Neuronal stem cell (in vitro differentiated cells): Measurements from ENCODE around the gene ANKRD33B.

ENCODE experiments used
- DNase-seq: peaks from one replicate; pipeline ENCODE4 v3.0.0-alpha.2; 2013; ENCODE audit warnings: low spot score
- H2AFZ ChIP-seq: one replicate; pipeline ENCODE4 v1.6.1; 2013; ENCODE audit warnings: mild to moderate bottlenecking, low read length, inconsistent platforms
- H2AK5ac ChIP-seq: 2 replicates; pipeline ENCODE4 v1.6.1; 2013; ENCODE audit warnings: low read depth, mild to moderate bottlenecking, inconsistent platforms, low read length, moderate library complexity, mixed read lengths
- H2BK120ac ChIP-seq: 2 replicates; pipeline ENCODE4 v1.6.1; 2013; ENCODE audit warnings: low read depth, mild to moderate bottlenecking, inconsistent platforms, low read length, moderate library complexity, mixed read lengths
- H2BK12ac ChIP-seq: one replicate; pipeline ENCODE4 v1.6.1; 2013; ENCODE audit warnings: low read length, inconsistent platforms
- H2BK15ac ChIP-seq: 2 replicates; pipeline ENCODE4 v1.6.1; 2013; ENCODE audit warnings: mild to moderate bottlenecking, low read length, inconsistent platforms, mixed read lengths
- H2BK5ac ChIP-seq: one replicate; pipeline ENCODE4 v1.6.1; 2013; ENCODE audit warnings: inconsistent platforms, mild to moderate bottlenecking, low read length, moderate library complexity
- H3K14ac ChIP-seq: one replicate; pipeline ENCODE4 v1.6.1; 2013; ENCODE audit warnings: low read length, inconsistent platforms
- H3K18ac ChIP-seq: 2 replicates; pipeline ENCODE4 v1.6.1; 2013; ENCODE audit warnings: low read length, inconsistent platforms
- H3K23ac ChIP-seq: 2 replicates; pipeline ENCODE4 v1.6.1; 2013; ENCODE audit warnings: low read depth, mild to moderate bottlenecking, mixed read lengths, low read length, inconsistent platforms; ENCODE audit not compliant: poor library complexity
- H3K27ac ChIP-seq: replicated peaks from 3 replicates; pipeline ENCODE4 v1.5.1; 2013; ENCODE audit warnings: low read length, inconsistent platforms
- H3K27me3 ChIP-seq, 3 experiments: 2 replicates each; pipeline ENCODE4 v1.6.1; 2013; ENCODE audit warnings: low read length in 3 of 3, mild to moderate bottlenecking in 2 of 3, inconsistent platforms in 1 of 3, low read depth in 1 of 3, mixed read lengths in 1 of 3, moderate library complexity in 1 of 3; ENCODE audit not compliant: control insufficient read depth in 3 of 3, insufficient read depth in 3 of 3
- H3K36me3 ChIP-seq, 2 donors: replicated peaks in 1 of 2; 2 replicates each; pipeline ENCODE4 v1.6.1; 2013; ENCODE audit warnings: low read length in 2 of 2; ENCODE audit not compliant: control insufficient read depth in 2 of 2, insufficient read depth in 2 of 2
- H3K4ac ChIP-seq: 2 replicates; pipeline ENCODE4 v1.6.1; 2013; ENCODE audit warnings: inconsistent platforms, mild to moderate bottlenecking, low read length, moderate library complexity
- H3K4me1 ChIP-seq, 2 donors: 1 replicate in 1 of 2; 2 replicates in 1 of 2; pipeline ENCODE4 v1.6.1; 2013; ENCODE audit warnings: low read length in 2 of 2, low read depth in 1 of 2; ENCODE audit not compliant: control insufficient read depth in 2 of 2, insufficient read depth in 1 of 2
- H3K4me2 ChIP-seq: one replicate; pipeline ENCODE4 v1.6.1; 2013; ENCODE audit warnings: mild to moderate bottlenecking, low read length, inconsistent platforms; ENCODE audit not compliant: insufficient read depth, poor library complexity, severe bottlenecking
- H3K4me3 ChIP-seq, 2 donors: 2 replicates each; pipeline ENCODE4 v1.5.1; 2013; ENCODE audit warnings: low read length in 2 of 2, mild to moderate bottlenecking in 2 of 2, inconsistent platforms in 1 of 2, moderate library complexity in 1 of 2
- H3K79me1 ChIP-seq: one replicate; pipeline ENCODE4 v1.6.1; 2013; ENCODE audit warnings: low read depth, mild to moderate bottlenecking, inconsistent platforms, low read length, moderate library complexity
- H3K9ac ChIP-seq: one replicate; pipeline ENCODE4 v1.6.1; 2013; ENCODE audit warnings: mild to moderate bottlenecking, low read depth, low read length, inconsistent platforms; ENCODE audit not compliant: poor library complexity
- H3K9me3 ChIP-seq, 2 donors: replicated peaks in 1 of 2; 2 replicates each; pipeline versions ENCODE3 to v1.6.1; 2013; ENCODE audit warnings: low read length in 2 of 2, mild to moderate bottlenecking in 2 of 2, inconsistent platforms in 1 of 2, low read depth in 1 of 2, mixed read lengths in 1 of 2, moderate library complexity in 1 of 2; ENCODE audit not compliant: control insufficient read depth in 2 of 2, insufficient read depth in 1 of 2
- H4K8ac ChIP-seq: one replicate; pipeline ENCODE4 v1.6.1; 2013; ENCODE audit warnings: low read depth, mild to moderate bottlenecking, inconsistent platforms, low read length, moderate library complexity
- H4K91ac ChIP-seq: one replicate; pipeline ENCODE4 v1.6.1; 2013; ENCODE audit warnings: low read length, low read depth, mild to moderate bottlenecking, inconsistent platforms; ENCODE audit not compliant: poor library complexity
- WGBS, 2 donors: extraction: QIAGEN DNeasy Blood & Tissue Kit; methylation state at CpG; one replicate each; pipeline ENCODE4 v1.1.7; 2013; ENCODE audit warnings: missing lambda C conversion rate in 2 of 2, mixed read lengths in 1 of 2; ENCODE audit not compliant: insufficient read length in 2 of 2, insufficient replicate concordance in 1 of 2; ENCODE audit errors: extremely low coverage in 2 of 2; 5-methylcytosine and 5-hydroxymethylcytosine counted together

The ANKRD33B gene

DNA sequence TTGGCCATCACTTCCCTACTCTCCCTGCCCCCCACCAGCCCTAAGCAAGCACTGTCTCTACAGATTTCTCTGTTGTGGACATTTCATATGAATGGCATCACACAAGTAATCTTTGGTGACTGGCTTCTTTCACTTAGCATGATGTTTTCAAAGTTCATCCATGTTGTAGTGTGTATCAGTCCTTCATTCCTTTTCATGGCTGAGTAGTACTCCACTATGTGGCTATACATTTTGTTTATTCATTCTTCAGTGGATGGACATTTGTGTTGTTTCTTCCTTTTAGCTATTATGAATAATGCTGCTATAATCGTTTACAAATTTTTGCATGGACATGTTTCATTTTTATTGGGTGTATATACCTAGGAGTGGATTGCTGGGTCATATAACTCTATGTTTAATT is 113.1 kb downstream of the ANKRD33B start:
- no CpG with 5 or more reads among the region's 1 CpG for WGBS, 2 donors
- Histone ChIP-seq H3K4ac (no peak overlapping the region), H3K79me1 (no peaks in the 10 kb centered on the region), H3K23ac (no peak overlapping the region), H3K14ac (no peak overlapping the region), H2BK5ac (no peak overlapping the region), H2BK120ac (no peak overlapping the region), H3K4me1 (no peaks in the 10 kb centered on the region), H3K9me3 (no peaks in the 10 kb centered on the region), H4K8ac (no peak overlapping the region), H3K4me2 (no peak overlapping the region), H3K18ac (no peak overlapping the region), H3K27me3 (no peaks in the 10 kb centered on the region), H2AK5ac (no peak overlapping the region), H4K91ac (no peak overlapping the region), H2BK12ac (no peak overlapping the region), H2AFZ (no peak overlapping the region), H3K36me3 (peaks cover 7 to 44% of the 10 kb centered on the region in 2 donors), H3K4me3 (no peak overlapping the region), H2BK15ac (no peak overlapping the region), H3K9ac (no peak overlapping the region), H3K27ac (no peak overlapping the region)
- DNase-seq = no peak

DNA sequence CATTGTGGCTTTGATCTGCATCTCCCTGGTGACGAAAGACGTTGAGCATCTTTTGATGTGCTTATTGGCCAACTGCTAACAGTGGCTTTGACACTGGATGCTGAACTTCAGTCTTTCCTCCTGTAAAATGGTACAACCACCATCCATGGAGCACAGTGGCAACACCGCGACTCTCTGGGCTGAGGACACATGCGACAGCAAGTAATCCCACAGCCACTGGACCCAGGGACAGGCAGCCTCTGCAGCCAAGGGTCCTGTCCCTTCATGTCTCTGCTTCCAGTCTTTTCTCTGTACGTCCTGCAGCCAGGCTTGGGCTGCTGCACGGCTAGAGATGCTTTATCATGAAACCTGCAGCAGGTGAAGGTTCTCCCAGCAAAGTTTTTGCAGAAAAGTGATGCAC is 113.7 kb downstream of the ANKRD33B start:
- Histone ChIP-seq H3K23ac (no peak overlapping the region), H3K36me3 (peaks cover 11 to 50% of the 10 kb centered on the region in 2 donors), H3K4me3 (no peak overlapping the region), H2BK120ac (no peak overlapping the region), H4K8ac (no peak overlapping the region), H2BK5ac (no peak overlapping the region), H3K14ac (no peak overlapping the region), H3K27ac (no peak overlapping the region), H3K4me1 (no peaks in the 10 kb centered on the region), H3K4ac (no peak overlapping the region), H4K91ac (no peak overlapping the region), H3K4me2 (no peak overlapping the region), H3K9ac (no peak overlapping the region), H2AK5ac (no peak overlapping the region), H2BK12ac (no peak overlapping the region), H3K27me3 (no peaks in the 10 kb centered on the region), H2AFZ (no peak overlapping the region), H3K9me3 (no peaks in the 10 kb centered on the region), H3K79me1 (no peaks in the 10 kb centered on the region), H3K18ac (no peak overlapping the region), H2BK15ac (no peak overlapping the region)
- no peak for DNase-seq
- no CpG with 5 or more reads among the region's 7 CpGs for WGBS, 2 donors

GRCh38 chr5:10678244-10678643 is 114.4 kb downstream of the ANKRD33B start:
- H3K9me3 ChIP-seq = no peaks in the 10 kb centered on the region
- no peak overlapping the region for H3K4me2 ChIP-seq
- no peaks in the 10 kb centered on the region for H3K4me1 ChIP-seq
- H2AK5ac ChIP-seq = no peak overlapping the region
- no peak overlapping the region for H2BK120ac ChIP-seq
- no peak overlapping the region for H3K27ac ChIP-seq
- no peaks in the 10 kb centered on the region for H3K79me1 ChIP-seq
- no peak overlapping the region for H3K9ac ChIP-seq
- no peak overlapping the region for H2AFZ ChIP-seq
- no peak overlapping the region for H3K18ac ChIP-seq
- H3K23ac ChIP-seq = no peak overlapping the region
- no peak overlapping the region for H3K4ac ChIP-seq
- H3K14ac ChIP-seq = no peak overlapping the region
- H4K8ac ChIP-seq = no peak overlapping the region
- H2BK12ac ChIP-seq = no peak overlapping the region
- H4K91ac ChIP-seq = no peak overlapping the region
- peaks cover 15 to 57% of the 10 kb centered on the region in 2 donors for H3K36me3 ChIP-seq
- no peaks in the 10 kb centered on the region for H3K27me3 ChIP-seq
- no peak overlapping the region for H2BK15ac ChIP-seq
- no CpG with 5 or more reads among the region's 2 CpGs for WGBS, 2 donors
- H2BK5ac ChIP-seq = no peak overlapping the region
- H3K4me3 ChIP-seq = no peak overlapping the region
- DNase-seq = no peak

DNA sequence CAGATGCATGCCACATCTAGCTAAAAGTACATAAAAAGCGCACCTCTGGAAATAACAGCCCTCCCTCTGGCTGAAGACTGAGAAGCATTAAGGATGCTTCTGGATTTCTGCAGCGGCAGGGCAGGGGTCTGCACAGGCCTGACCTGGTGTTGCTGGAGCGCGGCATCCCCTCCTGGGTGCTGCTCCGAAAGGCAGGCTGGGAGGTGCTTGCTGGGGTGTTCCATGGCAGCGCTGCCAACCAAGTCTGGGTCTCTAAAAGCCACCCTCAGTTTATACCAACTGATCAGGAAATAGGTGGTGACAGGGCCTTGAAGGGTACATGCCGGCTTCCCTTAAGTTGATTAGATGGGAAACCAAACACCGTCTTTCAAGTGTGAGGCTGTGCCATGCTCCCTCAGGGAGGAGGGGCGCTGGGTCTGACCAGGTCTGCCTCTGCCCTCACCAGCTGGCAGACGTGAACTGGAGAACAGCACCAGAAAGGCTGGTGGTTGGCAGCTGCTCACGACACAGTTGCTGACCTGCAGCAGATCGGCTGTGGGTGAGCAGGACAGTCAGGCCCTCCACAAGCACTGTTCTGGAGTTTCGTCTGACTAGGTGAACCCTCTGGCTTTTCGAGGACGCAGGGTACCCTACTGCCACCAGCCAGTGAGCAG is 115.6 kb downstream of the ANKRD33B start:
- Histone ChIP-seq H3K4me3 (no peak overlapping the region), H3K23ac (peak overlapping the region; percentile 11), H2BK12ac (no peak overlapping the region), H2AK5ac (no peak overlapping the region), H4K8ac (no peak overlapping the region), H3K79me1 (no peaks in the 10 kb centered on the region), H2BK5ac (peak overlapping the region; percentile 26), H4K91ac (no peak overlapping the region), H3K9me3 (no peaks in the 10 kb centered on the region), H3K18ac (no peak overlapping the region), H3K14ac (no peak overlapping the region), H3K4me1 (no peaks in the 10 kb centered on the region), H3K4me2 (no peak overlapping the region), H3K27ac (no peak overlapping the region), H3K4ac (no peak overlapping the region), H2BK15ac (no peak overlapping the region), H2BK120ac (no peak overlapping the region), H3K9ac (no peak overlapping the region), H3K27me3 (no peaks in the 10 kb centered on the region), H3K36me3 (peaks cover 18 to 58% of the 10 kb centered on the region in 2 donors), H2AFZ (no peak overlapping the region)
- no peak for DNase-seq
- WGBS, 2 donors = no CpG with 5 or more reads among the region's 15 CpGs
